Hindlimb muscle (tissue), 1 donor: ENCODE measurements around the gene TUBA3C. TPM values are rescaled to one million over a fixed set of nuclear protein-coding genes. Genes with fewer than 3 reads are reported as not detected.
"Not testable (repeated sequence)": the region's sequence is repeated elsewhere in the genome, so short reads cannot be mapped to it uniquely, and the experiment has no call there.

ENCODE experiments used
- DNase-seq: peaks from one replicate; pipeline ENCODE4 v3.0.0-alpha.2; 2013
- polyA plus RNA-seq: library from polyadenylated mRNA; unstranded; fragments of 120-200 nt; gene quantifications from one replicate; pipeline ENCODE4 v1.2.1, GENCODE V29; 2013; ENCODE audit not compliant: insufficient read length

Gene TUBA3C
- polyA plus RNA-seq = not detected

GRCh38 chr13:19181621-19182485 is at the start of gene TUBA3C:
TUBA3C (minus strand) TSS chr13:19181824; CDS start chr13:19181747, 77 bp downstream.
- no peak for DNase-seq

DNA sequence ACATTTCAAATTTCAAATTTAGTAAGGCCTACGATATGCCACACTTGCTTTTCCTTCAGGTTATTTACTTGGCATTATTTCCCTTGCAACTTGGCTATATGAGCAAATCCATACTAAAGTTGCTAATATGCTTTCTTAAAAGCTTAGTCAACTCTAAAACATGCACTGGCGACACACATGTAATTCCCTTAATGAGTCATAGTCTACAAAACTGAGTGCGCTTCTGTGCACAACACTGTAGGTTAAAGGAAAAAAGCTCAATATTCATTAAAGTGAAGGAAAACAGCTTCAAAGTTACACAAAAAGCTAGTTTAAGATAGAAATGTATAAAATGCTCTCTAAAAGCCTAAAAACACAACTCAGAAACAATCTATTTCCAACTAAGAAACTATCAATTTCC is 25.8 kb upstream of the TUBA3C start:
- not testable (repeated sequence) for DNase-seq

DNA sequence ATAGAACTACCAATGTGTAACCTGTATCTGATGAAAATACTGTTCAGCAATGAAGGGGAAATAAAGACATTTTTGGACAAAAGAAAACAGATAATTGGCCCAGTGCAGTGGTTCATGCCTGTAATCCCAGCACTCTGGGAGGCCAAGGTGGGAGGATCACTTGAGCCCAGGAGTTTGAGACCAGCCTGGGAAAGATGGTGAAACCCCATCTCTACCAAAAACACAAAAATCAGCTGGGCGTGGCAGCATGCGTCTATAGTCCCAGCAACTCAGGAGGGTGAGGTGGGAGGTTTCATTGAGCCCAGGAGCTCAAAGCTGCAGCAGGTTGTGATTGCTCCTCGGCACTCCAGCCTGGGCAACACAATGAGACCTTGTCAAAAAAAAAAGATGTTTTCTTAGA is 11.0 kb upstream of the TUBA3C start:
- DNase-seq = not testable (repeated sequence)

DNA sequence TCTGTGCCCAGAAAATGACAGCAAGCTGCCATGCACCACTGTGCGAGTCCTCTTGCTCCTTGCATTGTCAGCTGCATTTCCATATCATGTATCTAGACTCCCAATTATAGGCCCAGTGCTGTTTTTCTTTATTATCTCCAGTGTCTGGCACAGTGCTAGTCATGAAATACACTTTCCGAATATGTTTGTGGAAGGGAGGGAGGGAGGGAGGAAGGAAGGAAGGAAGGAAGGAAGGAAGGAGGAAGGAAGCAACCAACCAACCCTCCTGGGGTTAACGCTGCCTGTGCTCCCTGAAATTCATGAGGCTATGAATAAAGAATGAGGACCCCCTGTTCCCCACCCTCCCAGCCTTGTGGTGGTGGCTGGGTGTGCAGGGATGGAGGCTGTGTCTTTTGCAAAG is 8.3 kb upstream of the TUBA3C start:
- not testable (repeated sequence) for DNase-seq

GRCh38 chr13:19189368-19189767 is 7.7 kb upstream of the TUBA3C start:
- DNase-seq = not testable (repeated sequence)

GRCh38 chr13:19185865-19186645 is 4.4 kb upstream of the TUBA3C start:
- no peak for DNase-seq

DNA sequence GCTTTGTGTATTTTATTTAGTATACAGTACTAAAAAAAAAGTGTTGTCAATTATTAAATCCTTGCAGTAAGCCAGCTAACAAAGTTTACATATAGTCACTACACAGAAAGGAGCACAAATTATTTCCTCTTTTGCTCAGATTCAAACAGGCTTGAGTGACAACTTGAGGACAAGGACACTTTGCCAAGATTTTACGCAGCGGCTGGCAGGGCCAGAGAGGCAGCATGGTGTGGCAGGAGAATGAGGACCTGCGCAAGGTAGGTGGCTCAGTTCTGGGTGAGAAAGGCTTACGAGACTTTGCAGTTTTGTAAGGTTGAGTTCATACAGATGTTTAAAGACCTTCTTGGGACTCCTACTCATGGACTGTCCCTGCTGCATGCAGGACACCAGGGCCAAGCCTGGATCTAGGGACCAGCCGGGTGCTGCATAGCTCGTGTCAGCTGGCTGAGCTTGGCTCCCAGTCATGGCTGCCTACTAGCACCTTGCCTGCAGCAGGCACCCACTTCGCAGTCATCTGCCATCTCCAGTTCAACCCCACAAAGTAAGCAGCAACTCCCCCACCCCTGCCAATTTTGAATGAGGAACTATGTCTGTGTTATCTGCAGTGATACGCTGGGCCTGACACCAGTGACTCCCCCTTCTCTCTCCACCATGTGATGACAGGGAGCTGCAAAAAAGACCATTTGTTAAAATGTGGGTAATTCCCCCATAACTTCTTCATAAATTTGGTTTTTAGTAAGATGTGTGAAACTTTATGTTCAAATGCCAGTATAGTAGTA is 3.7 kb upstream of the TUBA3C start:
- DNase-seq = no peak

- no peak for DNase-seq
These were observed 2.6 kb upstream of the TUBA3C start for GRCh38 chr13:19184176-19184575.

GRCh38 chr13:19183676-19184075 is 2.1 kb upstream of the TUBA3C start:
- DNase-seq = no peak

- DNase-seq = no peak
These were observed 912 bp upstream of the TUBA3C start for GRCh38 chr13:19182536-19182935.

GRCh38 chr13:19181021-19181620 is 503 bp downstream of the TUBA3C start:
- DNase-seq = no peak

DNA sequence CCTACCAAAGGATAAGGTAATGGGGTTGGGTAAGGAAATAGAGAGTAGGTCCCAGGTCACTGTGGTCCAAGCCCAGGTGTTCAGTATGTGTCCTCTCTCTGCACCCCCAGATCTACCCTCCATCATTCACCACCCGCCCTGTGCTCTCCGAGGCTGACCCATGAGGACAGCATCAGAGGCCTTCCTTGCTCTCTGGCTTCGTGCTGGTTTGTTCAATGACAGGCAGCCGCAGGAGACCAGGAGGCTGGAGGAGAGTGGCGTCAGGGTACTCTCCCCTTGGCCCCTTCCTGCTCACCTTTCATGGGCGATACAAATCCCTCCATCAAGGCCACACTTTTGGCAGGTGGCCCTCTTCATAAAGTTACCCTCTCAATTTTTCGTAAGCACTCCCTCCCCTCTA is 1.7 kb downstream of the TUBA3C start:
- no peak for DNase-seq

GRCh38 chr13:19178901-19179593 is 2.6 kb downstream of the TUBA3C start:
- DNase-seq = no peak

- DNase-seq = not testable (repeated sequence)
These were observed 4.4 kb downstream of the TUBA3C start for GRCh38 chr13:19176981-19177776.

GRCh38 chr13:19173752-19174151 is 7.9 kb downstream of the TUBA3C start:
- DNase-seq = no peak

DNA sequence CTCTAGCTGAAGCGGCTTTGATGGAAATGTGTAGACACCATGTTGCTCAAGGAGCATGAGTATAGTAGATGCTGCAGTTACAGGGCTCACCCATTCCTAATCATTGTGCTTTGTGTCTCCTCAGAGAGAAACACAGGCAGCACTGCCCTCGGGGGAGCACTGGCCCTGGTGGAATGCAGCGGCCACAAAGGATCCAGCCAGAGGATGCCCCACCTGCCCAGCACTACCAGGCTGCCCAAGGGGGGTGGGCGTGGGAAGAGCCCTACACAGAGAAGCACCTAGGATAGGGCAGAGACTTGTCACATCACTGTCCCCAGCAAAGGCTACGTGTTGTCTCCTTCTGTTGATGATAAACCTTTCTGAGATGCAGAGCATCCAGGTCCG is 9.0 kb downstream of the TUBA3C start:
- no peak for DNase-seq

GRCh38 chr13:19172007-19172646 is 9.5 kb downstream of the TUBA3C start:
- no peak for DNase-seq

DNA sequence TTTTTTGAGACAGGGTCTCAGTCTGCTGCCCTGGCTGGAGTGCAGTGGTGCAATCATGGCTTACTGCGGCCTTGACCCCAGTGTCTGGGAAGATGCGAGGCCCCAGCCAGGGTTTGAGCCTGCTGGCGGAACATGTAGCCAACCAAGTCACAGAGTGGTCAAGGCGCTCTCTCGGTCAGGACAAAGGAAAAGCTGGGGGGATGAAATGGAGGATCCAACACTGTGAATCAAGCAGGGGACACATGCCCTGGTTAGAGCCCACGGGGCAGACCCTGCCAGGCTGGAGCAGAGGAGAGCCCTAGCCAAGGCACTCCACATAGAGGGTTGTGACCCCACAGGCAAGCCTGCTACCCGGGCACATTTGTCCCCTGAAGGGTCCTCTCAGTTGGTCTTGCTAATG is 10.1 kb downstream of the TUBA3C start:
- no peak for DNase-seq

DNA sequence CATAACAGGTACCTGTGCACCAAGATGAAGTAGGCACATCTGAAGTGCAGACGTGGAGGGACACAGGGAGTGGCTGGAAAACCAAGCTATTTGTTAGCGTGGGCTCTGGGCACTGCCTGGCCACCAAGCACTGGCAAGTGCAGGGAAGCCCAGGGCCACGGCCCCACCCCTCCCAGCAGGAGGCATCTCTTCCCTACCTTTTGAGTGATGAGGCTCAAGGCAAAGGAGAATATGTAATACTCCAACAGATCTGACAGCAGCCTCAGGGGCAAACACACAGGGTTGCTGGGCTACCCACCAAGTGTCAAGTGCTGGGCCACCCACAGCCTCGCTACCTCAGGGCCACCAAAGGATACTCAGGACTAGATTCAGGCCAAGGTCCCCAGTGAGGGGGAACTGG is 11.6 kb downstream of the TUBA3C start:
- no peak for DNase-seq

DNA sequence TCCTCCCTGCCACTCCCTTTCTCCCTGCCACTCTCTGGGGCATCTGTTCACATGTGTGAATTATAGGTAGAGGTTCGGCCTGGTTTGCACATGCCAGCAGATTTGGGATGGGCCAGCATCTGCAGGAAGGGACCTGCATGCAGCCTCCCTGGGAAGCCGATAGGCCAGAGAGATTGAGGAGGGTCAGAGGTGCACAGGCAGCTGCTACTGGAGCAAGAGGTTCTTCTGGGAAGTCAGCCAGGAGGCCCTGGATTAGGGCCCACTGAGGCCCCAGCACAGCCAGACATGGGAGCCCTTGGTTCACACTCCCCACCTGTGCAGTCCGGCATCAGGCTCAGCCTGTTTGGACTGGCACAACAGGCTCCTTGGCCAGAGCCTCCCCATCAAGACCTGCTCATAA is 12.1 kb downstream of the TUBA3C start:
- DNase-seq = no peak
